BJ (cell line): ENCODE data around the gene SCARB1. TPM values are rescaled to one million over a fixed set of nuclear protein-coding genes. Genes with fewer than 3 reads are reported as not detected.

ENCODE experiments used
- CTCF ChIA-PET: fragments of 350-600 bp; formaldehyde crosslinking; extraction: SDS; loops from one replicate; lab custom pipeline; 2021; ENCODE audit warnings: antibody characterized with exemption, inconsistent platforms; lab: Yijun Ruan, JAX
- POLR2A ChIA-PET: fragments of 300-600 bp; sonication (Branson Sonifier 250); formaldehyde crosslinking; extraction: SDS; loops from one replicate; lab custom pipeline; 2021; ENCODE audit warnings: antibody characterized with exemption; lab: Charles Lee
- DNase-seq: peaks from one replicate; pipeline ENCODE4 v3.0.0-alpha.2; 2011; ENCODE audit warnings: low read depth
- H3K27me3 ChIP-seq: 2 replicates; pipeline ENCODE4 v1.6.0; 2011; ENCODE audit warnings: low read length; ENCODE audit not compliant: control insufficient read depth, insufficient read depth
- H3K36me3 ChIP-seq: 2 replicates; pipeline ENCODE4 v1.5.1; 2011; ENCODE audit warnings: low read length; ENCODE audit not compliant: control insufficient read depth, insufficient read depth
- H3K4me3 ChIP-seq: 2 replicates; pipeline ENCODE4 v1.5.1; 2011; ENCODE audit warnings: low read depth, mild to moderate bottlenecking, control low read depth, low read length
- polyA plus RNA-seq: library from polyadenylated mRNA; depleted of rRNA; stranded (reverse); fragments of >200 nt; gene quantifications from 2 replicates; pipeline ENCODE4 v1.2.3, GENCODE V29; 2011
- TF ChIP-seq, protein P1 (sequence below): IDR thresholded peaks from 2 replicates; pipeline ENCODE4 v1.5.1; 2011; ENCODE audit warnings: low read depth, mild to moderate bottlenecking, control low read depth, inconsistent platforms, low read length, moderate library complexity; ENCODE audit not compliant: insufficient read depth

SCARB1 gene
- polyA plus RNA-seq, 1 experiment: 38.4 TPM

DNA sequence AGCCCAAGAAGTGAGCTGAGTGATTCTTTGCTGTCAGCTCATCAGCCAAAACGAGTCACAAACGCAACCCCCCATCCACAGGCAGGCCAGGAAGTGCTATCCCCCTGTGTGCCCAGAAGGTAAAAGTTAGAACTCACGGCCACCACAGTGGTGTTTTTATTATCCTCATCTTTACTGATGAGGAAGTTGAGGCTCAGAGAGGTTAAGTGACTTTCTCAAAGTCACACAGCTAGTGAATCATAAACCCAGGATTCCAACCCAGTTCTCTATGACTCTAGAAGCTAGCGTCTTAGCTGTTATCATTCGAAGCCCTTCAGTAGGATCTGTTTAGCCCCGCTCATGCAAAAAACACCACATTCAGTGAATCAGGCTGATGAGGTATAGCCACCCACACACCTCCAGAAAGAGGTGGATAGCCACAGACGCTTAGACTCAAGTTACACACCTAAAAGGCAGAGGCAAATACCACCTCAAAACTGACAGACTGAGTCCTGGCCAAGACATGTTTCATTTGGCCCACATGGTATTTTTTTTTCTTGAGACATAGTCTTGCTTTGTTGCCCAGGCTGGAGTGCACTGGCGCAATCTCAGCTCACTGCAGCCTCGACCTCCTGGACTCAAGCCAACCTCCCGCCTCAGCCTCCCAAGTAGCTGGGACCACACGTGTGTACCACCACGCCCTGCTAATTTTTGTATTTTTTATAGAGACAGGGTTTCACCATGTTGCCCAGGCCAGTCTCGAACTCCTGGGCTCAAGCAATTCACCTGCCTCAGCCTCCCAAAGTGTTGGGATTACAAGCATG lies 100.7 kb downstream of the SCARB1 start:
- Histone ChIP-seq H3K4me3 (no peak overlapping the region), H3K36me3 (no peaks in the 10 kb centered on the region), H3K27me3 (peaks cover 2% of the 10 kb centered on the region; the same call in 1 of the 2 replicates)
- POLR2A ChIA-PET: no interaction called here
- DNase-seq: no peak
- CTCF ChIA-PET: interaction anchor here (1.2 to 4.2 kb wide), 7 partner anchors 7 to 265 kb away, joined by 3 to 29 read pairs (median 13); no protein-coding TSS in a partner anchor
- TF ChIP-seq, protein P1, sequence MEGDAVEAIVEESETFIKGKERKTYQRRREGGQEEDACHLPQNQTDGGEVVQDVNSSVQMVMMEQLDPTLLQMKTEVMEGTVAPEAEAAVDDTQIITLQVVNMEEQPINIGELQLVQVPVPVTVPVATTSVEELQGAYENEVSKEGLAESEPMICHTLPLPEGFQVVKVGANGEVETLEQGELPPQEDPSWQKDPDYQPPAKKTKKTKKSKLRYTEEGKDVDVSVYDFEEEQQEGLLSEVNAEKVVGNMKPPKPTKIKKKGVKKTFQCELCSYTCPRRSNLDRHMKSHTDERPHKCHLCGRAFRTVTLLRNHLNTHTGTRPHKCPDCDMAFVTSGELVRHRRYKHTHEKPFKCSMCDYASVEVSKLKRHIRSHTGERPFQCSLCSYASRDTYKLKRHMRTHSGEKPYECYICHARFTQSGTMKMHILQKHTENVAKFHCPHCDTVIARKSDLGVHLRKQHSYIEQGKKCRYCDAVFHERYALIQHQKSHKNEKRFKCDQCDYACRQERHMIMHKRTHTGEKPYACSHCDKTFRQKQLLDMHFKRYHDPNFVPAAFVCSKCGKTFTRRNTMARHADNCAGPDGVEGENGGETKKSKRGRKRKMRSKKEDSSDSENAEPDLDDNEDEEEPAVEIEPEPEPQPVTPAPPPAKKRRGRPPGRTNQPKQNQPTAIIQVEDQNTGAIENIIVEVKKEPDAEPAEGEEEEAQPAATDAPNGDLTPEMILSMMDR: no peak

DNA sequence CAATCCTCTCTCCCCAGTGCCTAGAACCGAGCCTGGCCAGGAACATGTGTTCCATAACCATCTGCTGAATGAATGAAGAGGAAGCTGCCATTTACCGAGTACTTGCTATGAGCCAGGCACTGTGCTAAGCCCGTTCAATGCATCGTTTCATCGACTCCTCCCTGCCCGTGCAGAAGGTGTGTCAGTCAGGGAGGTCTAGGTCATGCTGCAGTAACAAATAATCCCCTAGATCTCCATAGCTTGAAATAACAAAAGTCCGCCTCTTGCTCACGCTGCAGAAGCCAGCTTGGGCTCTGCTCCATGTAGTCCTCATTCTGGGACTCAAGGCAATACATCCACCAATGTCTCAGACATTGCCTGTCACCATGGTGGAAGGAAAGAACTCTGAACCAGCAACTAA lies 101.3 kb downstream of the SCARB1 start:
- ChIA-PET POLR2A (no interaction called here), CTCF (interaction anchor here (1.7 to 2.7 kb wide), 2 partner anchors 15 to 243 kb away, joined by 5 to 6 read pairs; no protein-coding TSS in a partner anchor)
- Histone ChIP-seq H3K36me3 (no peaks in the 10 kb centered on the region), H3K4me3 (no peak overlapping the region), H3K27me3 (peaks cover 2% of the 10 kb centered on the region; the same call in 1 of the 2 replicates)
- DNase-seq: no peak
- TF ChIP-seq, protein P1: no peak

- no peak for DNase-seq
- no peaks in the 10 kb centered on the region for H3K36me3 ChIP-seq
- ChIA-PET CTCF (interaction anchor here (0.9 to 2.7 kb wide), 3 partner anchors 14 to 243 kb away, joined by 3 to 6 read pairs (median 5); no protein-coding TSS in a partner anchor), POLR2A (no interaction called here)
- H3K27me3 ChIP-seq: peaks cover 2% of the 10 kb centered on the region; the same call in 1 of the 2 replicates
- TF ChIP-seq, protein P1: no peak
- no peak overlapping the region for H3K4me3 ChIP-seq
Measured at GRCh38 chr12:124761871-124762270, 101.8 kb downstream of the SCARB1 start.

DNA sequence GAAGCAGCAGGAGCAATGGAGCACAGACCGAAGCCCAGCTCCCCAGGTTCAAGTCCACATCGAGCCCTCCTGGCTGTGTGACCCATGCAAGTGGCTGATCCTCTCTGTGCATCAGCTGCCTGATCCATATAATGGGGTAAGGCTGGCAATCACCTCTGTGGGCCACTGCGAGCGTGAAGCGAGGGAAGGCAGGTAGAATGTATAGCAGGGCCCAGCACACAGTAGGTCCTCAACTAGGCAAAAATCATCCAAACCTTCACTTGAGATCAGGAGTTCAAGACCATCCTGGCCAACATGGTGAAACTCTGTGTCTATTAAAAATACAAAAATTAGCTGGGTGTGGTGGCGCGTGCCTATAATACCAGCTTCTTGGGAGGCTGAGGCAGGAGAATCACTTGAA lies 102.6 kb downstream of the SCARB1 start:
- CTCF ChIA-PET: interaction anchor here (0.9 to 2.7 kb wide), 2 partner anchors 14 to 67 kb away, joined by 3 to 6 read pairs; no protein-coding TSS in a partner anchor
- H3K4me3 ChIP-seq: no peak overlapping the region
- POLR2A ChIA-PET: no interaction called here
- no peak for DNase-seq
- peaks cover 2% of the 10 kb centered on the region; the same call in 1 of the 2 replicates for H3K27me3 ChIP-seq
- no peaks in the 10 kb centered on the region for H3K36me3 ChIP-seq
- TF ChIP-seq, protein P1: no peak

DNA sequence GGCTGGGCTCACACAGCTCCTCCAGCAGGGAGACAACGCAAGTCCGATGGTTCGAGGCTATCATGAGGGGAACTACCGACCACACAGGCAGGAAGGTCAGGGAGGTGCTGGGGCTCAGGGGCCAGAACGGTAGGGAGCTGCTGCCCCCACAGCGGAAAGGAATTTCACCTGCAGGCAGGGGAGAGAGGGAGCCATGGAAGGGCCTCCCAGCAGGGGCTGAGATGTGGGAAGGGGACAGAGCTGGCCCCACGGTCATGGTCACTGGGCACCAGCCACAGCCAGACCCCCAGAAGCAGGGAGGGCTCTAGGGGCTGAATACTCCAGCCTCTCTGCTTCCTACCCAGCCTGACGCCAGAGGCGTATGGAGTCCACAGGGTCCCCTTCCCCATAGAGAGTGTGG lies 103.1 kb downstream of the SCARB1 start:
- CTCF ChIA-PET: interaction anchor here (2.7 kb wide), 1 partner anchor 13 kb away, joined by 6 read pairs; no protein-coding TSS in a partner anchor
- peaks cover 2% of the 10 kb centered on the region; the same call in 1 of the 2 replicates for H3K27me3 ChIP-seq
- DNase-seq: no peak
- no peaks in the 10 kb centered on the region for H3K36me3 ChIP-seq
- POLR2A ChIA-PET: interaction anchor here (0.6 kb wide), 1 partner anchor 15 kb away, joined by 3 read pairs; no protein-coding TSS in a partner anchor
- no peak overlapping the region for H3K4me3 ChIP-seq
- TF ChIP-seq, protein P1: no peak
